NB4 (cell line): ENCODE results near the gene KIAA1671.

ENCODE experiments used
- CTCF ChIP-seq: IDR thresholded peaks from one replicate; pipeline ENCODE4 v1.5.1; 2012; ENCODE audit warnings: low read depth, low read length
- MAX ChIP-seq: IDR thresholded peaks from 2 replicates; pipeline ENCODE4 v1.6.1; 2011; ENCODE audit warnings: low read depth, low read length

GRCh38 chr22:25206998-25207397 lies 254.5 kb downstream of the KIAA1671 start:
- TF ChIP-seq CTCF (no peak), MAX (no peak)
